22Rv1 (cell line): Measurements from ENCODE around the gene ABHD15.

ENCODE experiments used
- CTCF ChIP-seq: fragments of 450-650 bp; IDR thresholded peaks from 2 replicates; pipeline ENCODE4 v1.5.1; 2017; ENCODE audit warnings: mild to moderate bottlenecking
- ZFX ChIP-seq: fragments of 450-650 bp; IDR thresholded peaks from 2 replicates; pipeline ENCODE4 v1.6.1; 2017; ENCODE audit warnings: antibody characterized with exemption, borderline replicate concordance

DNA sequence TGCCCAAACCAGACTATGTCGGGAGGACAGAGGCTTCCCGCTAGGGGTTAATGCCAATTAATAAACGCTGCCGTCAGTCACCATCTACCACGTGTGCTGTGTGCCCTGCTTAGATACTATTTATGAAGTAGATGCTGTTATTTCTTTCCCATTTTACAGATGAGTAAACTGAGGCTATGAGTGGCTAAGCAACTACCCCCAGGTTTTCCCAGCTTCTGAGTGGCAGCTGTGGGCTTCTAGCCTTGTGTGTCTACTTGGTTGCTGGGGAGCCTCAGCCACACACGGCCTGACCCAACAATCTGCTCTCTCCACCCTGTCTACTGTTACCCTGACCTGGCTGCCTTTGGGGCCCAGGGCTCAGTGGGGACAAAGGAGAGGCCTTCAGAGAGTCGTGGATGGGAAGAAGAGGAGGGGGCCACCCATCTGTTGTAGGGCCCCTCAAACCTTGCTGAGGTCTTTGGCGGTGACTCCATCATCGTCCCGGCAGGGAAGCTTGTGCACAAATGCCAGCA is 15.5 kb upstream of the ABHD15 start:
- TF ChIP-seq CTCF (no peak), ZFX (no peak)
